DMS53 (cell line): ENCODE results near the gene FAM120B.

Source experiments
- DNase-seq: peaks from one replicate; lab custom pipeline; 2025; lab: John Stamatoyannopoulos, UW

FAM120B gene

DNA sequence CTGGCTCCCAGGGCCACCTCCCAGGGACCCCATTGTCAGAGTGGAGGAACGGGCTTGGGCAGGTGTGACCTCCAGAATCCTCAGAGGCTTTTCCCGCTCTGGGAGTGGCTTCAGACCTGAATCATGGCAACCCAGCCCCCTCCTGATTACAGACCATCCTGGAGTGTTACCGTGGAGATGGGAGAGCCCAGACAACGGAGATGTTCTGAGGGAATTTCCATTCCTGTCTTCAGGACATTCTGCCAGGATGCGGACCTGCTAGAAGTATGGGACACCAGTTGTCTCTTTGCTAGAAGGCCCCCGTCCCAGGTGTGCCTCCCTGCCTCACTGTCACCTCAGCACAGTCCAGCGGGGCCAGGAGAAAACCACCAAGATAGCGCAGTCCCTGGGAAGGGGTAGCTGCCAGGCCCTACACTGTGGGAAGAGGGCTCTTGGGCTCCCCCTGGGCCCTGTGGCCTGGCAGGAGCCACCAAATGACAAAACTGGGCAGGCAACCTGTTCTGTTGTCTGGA lies 136.6 kb downstream of the FAM120B start:
- DNase-seq, result peak; percentile 37

GRCh38 chr6:170444056-170444591 lies 137.6 kb downstream of the FAM120B start:
- peak; percentile 88 for DNase-seq

DNA sequence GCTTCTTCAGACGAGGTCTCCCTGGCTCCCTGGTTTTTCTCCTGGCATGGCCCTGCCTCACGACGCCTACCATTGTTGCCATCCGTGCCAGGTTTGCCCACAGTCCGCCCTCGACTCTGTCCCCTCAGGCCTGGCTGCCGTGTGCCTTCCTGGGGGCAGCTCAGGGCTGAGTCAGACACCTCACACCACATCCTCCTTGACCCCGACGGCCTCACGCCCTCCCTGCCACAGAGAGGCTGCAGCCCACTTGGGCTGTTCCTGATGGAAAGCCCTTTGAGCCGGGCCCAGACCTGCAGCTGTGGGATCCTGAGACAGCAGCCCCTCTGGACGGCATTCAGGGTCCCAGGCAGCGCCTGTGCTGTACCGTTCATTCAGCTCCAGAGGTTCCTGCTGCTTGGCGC lies 138.3 kb downstream of the FAM120B start:
- no peak for DNase-seq

GRCh38 chr6:170445487-170445886 lies 138.9 kb downstream of the FAM120B start:
- DNase-seq, result no peak

DNA sequence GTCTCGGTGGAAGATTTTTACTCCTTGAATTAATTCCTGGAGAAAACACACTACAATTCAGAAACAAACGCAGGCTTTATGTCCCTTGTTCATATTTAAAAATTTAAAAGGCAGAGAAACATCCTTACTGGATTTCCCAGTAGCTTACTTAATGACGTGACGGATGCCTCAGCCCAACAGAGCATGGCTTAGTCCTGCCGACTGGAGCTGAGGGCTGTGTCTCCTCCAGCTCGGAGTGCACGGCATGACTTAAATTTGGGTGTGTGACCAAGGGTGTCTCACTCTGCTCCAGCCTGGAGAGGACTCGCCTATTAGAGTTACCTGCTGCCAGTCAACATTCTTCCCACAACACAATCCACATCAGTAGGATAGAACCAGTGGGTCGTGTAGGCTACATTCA lies 139.4 kb downstream of the FAM120B start:
- DNase-seq, result no peak

GRCh38 chr6:170446841-170447560 lies 140.4 kb downstream of the FAM120B start:
- no peak for DNase-seq

GRCh38 chr6:170447561-170447930 lies 141.0 kb downstream of the FAM120B start:
- no peak for DNase-seq

DNA sequence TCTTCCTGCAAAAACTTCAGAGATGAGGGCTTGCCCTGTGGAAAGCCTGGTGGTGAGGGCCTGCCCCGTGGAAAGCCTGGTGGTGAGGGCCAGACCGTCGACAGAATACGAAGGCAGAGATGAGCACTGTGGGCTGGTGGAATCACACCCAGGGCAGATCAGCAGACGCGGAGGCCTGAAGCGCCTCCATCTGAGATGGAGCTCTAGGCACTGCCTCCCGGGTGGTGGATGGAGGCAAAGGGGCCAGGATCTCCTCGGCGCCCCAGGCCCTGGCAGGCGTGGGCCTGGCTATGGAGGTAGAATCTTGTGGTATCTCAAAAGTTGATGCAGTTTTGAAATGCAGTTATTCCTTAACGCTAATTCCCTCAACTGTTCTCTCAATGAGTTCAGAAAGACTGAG lies 141.8 kb downstream of the FAM120B start:
- no peak for DNase-seq

DNA sequence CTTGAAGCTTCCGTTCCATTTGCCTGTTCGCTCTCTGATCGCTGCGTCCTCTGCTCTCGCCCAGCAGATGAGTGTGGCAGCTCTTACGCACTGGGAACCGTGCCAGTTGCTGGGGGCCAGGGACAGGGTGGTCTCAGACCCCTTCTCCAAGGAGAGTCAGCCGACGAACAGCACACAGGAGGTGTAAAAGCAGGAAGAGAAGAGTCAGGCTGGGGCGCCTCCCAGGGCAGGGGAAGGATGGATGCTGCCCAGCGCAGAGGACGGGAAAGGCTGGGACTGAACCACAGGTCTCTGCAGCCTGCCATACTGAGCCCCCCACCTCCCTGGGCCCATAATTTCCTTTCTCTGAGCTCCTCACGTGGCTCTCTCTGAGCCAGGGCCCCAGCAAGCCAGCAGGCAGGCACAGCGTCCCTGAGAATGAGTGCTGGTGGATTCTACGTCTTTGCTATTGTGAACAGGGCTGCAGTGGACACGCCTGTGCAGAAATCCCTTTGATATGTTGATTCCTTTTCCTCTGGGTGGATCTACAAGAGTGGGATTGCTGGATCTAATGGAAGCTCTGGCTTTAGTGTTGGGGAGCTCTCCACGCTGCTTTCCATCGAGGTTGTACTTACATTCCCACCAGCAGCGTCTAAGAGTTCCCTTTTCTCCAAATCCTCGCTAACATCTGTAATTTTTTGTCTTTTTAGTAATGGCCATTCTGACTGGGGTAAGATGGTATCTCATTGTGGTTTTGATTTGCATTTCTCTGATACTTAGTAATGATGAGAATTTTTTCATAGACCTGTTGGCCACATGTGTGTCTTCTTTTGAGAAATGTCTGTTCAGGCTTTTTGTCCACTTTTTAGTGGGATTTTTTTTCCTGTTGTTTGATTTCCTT lies 142.4 kb downstream of the FAM120B start:
- DNase-seq, result no peak

DNA sequence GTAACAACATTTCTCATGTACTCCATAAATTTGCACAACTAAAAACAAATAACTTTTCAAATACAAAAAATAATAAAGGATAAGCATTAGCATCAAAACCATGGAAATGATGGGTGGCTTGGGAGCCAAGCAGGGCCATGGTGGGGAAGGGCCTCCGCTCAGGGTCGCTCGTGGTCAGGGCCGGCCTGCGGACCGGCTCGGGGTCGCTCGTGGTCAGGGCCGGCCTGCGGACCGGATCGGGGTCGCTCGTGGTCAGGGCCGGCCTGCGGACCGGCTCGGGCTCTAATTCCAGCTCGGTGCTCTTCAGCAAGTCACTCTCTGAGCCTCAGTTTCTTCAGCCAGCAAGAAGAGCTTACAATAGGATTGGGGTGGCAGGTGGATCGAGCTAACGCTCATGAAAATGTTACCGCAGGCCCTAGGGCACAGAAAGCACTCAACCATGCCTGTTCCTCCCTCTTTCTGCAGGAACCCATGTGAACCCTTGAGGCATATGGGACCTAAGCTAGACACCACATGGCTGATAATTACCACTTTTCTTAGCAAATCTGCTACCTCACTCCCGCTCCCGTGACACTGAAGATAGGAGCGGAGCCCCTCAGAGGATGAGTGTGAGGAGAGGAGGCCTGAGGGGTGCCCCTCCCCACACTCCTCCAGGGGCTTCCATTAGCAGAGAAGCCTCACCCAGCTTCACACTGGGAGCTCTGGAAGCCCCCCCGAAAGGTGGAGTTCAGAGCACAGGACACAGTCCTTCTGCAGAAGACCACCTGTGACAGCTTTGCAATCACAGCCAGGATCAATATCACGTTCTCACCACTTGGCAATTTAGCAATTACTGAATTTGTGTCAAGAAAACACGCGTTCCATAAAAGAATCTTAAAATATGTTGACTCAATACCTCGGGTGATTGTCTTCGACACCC lies 143.5 kb downstream of the FAM120B start:
- no peak for DNase-seq

DNA sequence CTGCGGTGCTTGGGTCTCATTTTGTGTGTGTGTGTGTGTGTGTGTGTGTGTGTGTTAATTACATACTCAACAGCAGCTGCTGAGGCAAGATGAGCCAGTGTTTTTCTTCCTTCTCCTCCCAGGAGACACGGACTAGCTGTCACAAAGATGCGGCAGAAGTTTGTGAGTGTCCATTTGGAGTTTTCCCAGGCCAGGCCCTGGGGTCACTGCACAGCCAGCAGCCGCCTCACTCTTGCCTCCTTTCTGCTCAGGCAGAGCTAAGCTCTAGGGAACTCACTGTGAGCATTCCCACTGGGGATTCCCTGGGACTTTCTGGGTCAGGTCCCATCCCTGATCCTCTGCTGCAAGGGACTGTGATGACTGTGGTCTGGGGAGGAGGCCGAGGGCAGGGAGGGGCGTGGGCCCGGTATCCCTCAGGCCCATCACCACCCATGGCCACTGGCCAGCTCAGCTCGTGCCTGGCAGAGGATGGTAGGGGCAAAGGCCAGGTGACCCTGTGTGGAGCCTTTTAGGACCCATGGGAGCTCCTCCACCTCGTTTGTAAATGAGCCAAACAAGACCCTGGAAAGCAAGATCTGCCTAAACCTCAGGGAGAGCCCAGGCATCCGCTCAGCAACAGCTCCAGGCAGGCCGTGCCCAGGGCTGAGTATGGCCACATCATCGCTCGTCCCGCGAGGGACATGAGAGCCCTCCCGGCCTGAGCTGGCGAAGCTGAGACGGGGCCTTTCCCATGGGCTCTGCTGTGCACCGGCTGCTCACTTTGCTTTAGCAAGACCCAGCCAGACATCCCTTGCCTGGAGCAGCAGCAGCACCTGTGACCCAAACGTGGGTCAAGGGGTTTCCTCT lies 144.6 kb downstream of the FAM120B start:
- DNase-seq, result no peak

DNA sequence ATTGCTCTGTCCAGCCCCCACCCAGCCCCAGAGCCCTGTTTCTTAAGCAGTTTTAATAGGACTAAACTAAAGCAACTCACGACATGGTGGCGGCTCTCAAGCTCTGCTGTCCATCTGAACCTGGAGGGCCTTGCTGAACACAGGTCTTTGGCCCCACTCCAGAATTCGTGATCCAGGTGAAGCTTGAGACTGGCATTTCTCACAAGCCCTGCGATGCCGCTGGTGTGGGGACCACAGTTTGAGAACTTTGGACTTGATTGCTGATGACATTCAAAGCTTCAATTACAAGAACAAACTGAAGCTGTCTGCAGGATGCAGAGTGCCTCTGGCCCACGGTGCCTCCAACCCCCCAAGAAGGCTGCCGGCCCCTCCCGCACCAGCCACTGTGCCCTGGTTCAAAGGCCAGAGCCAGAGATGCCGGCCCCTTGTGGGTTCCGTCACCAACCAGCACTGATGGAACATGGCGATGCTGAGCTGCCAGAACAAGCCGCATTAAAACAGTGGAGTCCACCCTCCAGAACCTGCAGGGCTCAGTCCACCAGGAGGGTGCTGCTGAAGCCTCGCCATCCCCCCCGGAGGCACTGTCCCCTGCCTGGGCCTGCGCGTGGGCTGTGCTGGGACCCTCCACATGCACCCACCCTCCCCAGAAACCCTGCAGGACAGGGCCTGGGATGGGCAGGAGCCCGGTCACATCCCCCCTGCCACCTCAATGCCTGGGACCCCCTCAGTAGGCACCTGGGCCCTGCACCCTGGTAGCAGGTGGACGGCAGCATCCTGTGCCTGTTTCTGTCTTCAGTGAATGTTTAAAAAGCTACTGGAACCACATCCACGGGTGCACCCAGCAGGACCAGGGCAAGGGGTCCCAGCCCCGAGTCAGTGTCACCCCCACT lies 145.4 kb downstream of the FAM120B start:
- no peak for DNase-seq

GRCh38 chr6:170452767-170453545 lies 146.4 kb downstream of the FAM120B start:
- no peak for DNase-seq

- DNase-seq, result no peak
Observed at GRCh38 chr6:170453586-170454511, 147.3 kb downstream of the FAM120B start.

DNA sequence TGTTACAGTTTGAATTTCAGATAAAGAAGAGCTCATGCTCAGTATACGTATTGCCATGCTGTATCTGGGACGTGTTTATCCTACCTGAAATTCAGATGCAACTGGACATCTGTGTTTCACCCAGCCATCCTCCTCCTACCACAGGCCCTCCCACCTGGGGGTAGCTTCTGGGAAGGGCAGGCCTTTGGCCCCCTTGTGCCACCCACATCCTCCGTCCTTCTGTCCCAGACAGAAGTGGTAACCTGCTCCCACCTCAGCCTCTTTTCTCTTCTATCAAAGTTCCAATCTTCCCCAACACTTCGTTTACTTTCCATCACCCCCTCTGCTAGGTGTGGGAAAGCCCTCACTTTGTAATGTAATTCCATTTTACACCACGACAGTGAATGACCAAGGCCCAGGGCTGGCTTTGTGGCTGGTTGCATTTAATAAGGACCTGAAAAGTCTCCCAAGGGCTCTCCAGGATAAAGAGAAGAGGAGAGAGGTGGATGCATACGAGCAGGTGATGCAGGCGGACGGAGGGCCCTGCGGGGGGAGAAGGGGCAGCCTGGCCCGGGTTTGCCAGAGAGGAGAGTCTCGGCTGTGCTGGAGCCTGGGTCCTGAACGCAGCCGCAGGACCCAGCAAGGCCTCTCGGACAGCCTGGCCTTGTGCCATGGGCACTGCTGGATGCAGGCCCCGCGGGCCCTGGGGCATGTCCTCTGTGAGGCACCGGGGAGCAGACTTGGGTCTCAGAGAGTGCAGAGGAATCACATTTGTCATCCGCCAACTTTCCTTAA lies 148.1 kb downstream of the FAM120B start:
- DNase-seq, result no peak

GRCh38 chr6:170455335-170455979 lies 148.9 kb downstream of the FAM120B start:
- DNase-seq, result no peak

GRCh38 chr6:170456334-170456733 lies 149.8 kb downstream of the FAM120B start:
- no peak for DNase-seq
